Brain microvascular endothelial cell (primary cell): ENCODE measurements around the gene ALDH4A1.

Experiments used
- DNase-seq: peaks from one replicate; pipeline ENCODE4 v3.0.0-alpha.2; 2020
- H3K27ac ChIP-seq: fragments of 250-450 bp; sonication (Bioruptor Pico); 2 replicates; pipeline ENCODE4 v1.5.1; 2020; ENCODE audit warnings: mild to moderate bottlenecking, moderate library complexity
- H3K27me3 ChIP-seq: fragments of 250-450 bp; sonication (Bioruptor Pico); replicated peaks from 2 replicates; pipeline ENCODE4 v1.5.1; 2020; ENCODE audit warnings: mild to moderate bottlenecking
- H3K36me3 ChIP-seq: fragments of 250-450 bp; sonication (Bioruptor Pico); replicated peaks from 2 replicates; pipeline ENCODE4 v1.5.1; 2020; ENCODE audit warnings: mild to moderate bottlenecking
- H3K4me3 ChIP-seq: 2 replicates; pipeline ENCODE4 v1.5.1; 2011; ENCODE audit warnings: low read depth, mild to moderate bottlenecking, control low read depth, low read length, moderate library complexity
- in situ Hi-C: cut with HindIII; loops from 2 replicates; pipeline ENCODE4 v1.10.0; 2017; ENCODE audit warnings: low sequenced_read_pairs, low pct_ligation_motif_present
- TF ChIP-seq, protein P1 (sequence below): IDR thresholded peaks from 2 replicates; pipeline ENCODE4 v1.5.1; 2011; ENCODE audit warnings: low read depth, mild to moderate bottlenecking, moderate library complexity, low read length, control low read depth, inconsistent platforms; ENCODE audit errors: missing control alignments

The ALDH4A1 gene

DNA sequence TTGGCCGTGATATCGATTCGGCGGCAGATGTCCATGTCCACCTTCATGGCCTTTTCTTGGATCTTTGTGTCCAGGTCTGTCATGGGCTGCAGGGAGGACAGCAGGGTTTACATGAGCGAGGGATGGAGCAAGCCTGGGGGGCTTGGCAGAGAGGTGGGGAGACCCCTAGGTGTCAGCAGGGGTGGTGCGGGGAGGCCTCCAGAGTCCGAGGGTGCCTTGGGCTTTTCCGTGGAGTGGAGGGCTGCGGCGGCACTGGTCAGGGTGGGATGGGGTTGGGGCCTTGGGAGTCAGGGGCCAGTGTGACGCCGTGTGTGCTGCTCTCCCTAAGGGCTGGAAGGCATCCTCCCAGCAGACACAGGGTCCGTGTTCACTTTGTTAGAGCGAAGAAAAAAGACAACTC is 16.1 kb upstream of the ALDH4A1 start:
- peaks cover 7% of the 10 kb centered on the region for H3K36me3 ChIP-seq
- H3K4me3 ChIP-seq = no peak overlapping the region
- H3K27ac ChIP-seq = no peak overlapping the region
- TF ChIP-seq, protein P1, sequence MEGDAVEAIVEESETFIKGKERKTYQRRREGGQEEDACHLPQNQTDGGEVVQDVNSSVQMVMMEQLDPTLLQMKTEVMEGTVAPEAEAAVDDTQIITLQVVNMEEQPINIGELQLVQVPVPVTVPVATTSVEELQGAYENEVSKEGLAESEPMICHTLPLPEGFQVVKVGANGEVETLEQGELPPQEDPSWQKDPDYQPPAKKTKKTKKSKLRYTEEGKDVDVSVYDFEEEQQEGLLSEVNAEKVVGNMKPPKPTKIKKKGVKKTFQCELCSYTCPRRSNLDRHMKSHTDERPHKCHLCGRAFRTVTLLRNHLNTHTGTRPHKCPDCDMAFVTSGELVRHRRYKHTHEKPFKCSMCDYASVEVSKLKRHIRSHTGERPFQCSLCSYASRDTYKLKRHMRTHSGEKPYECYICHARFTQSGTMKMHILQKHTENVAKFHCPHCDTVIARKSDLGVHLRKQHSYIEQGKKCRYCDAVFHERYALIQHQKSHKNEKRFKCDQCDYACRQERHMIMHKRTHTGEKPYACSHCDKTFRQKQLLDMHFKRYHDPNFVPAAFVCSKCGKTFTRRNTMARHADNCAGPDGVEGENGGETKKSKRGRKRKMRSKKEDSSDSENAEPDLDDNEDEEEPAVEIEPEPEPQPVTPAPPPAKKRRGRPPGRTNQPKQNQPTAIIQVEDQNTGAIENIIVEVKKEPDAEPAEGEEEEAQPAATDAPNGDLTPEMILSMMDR = no peak
- no peak for DNase-seq
- in situ Hi-C loops = no loop called here
- H3K27me3 ChIP-seq = no peaks in the 10 kb centered on the region

DNA sequence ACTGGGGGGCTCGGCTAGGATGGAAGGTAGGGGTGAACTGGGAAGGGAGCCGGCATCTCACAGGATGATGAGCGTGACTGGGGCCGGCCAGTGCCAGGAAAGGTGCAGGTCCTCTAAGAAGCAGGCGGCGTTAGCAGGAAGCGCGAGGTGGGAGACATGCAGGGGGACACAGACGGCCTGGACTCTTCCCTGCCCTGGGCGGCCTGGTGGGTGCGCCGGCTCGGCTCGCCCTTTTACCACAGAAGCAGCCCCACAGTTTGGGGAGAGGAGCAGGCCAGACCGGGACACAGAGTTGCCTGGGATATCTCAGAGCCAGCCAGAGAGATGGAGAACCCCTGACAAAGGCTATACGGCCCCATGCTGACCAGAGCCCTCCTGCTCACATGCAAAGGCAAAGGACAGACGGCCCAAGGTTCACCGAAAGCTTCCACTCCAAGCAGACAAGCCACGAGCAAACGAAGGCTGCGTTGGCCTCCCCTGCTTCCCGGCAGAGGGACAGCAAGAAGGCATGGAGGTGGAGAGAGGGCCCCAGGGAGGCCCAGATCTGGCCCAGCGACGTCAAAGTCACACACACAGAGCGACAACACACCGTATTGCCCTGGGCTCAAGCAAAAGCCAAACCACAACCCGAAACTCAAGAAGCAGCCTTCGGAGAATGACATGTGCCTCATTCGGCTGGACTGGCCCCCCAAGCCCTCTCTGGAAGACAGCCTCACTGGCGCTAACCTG is 14.9 kb upstream of the ALDH4A1 start:
- no peak overlapping the region for H3K27ac ChIP-seq
- H3K36me3 ChIP-seq = peaks cover 11% of the 10 kb centered on the region
- H3K27me3 ChIP-seq = no peaks in the 10 kb centered on the region
- H3K4me3 ChIP-seq = no peak overlapping the region
- TF ChIP-seq, protein P1 = no peak
- no peak for DNase-seq
- in situ Hi-C loops = no loop called here

DNA sequence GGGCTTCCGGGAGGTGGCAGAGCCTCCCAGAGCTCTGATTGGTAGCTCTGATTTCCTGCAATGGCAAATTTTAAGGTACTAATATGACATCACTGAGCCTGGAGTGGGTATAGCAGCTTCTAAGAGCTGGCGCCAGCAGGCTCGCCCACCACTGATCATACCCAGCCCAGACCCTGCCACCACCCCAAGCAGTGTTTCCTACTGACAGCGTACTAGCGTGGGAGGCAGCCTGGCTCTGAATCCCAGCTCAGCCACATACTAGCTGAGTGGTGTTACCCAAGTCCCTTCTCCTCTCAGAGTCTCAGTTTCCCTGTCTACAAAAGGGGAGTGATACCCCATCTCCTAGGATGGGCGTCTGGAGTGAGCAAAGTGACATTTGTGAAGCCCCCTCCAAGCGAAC is 13.0 kb upstream of the ALDH4A1 start:
- no peaks in the 10 kb centered on the region for H3K27me3 ChIP-seq

DNA sequence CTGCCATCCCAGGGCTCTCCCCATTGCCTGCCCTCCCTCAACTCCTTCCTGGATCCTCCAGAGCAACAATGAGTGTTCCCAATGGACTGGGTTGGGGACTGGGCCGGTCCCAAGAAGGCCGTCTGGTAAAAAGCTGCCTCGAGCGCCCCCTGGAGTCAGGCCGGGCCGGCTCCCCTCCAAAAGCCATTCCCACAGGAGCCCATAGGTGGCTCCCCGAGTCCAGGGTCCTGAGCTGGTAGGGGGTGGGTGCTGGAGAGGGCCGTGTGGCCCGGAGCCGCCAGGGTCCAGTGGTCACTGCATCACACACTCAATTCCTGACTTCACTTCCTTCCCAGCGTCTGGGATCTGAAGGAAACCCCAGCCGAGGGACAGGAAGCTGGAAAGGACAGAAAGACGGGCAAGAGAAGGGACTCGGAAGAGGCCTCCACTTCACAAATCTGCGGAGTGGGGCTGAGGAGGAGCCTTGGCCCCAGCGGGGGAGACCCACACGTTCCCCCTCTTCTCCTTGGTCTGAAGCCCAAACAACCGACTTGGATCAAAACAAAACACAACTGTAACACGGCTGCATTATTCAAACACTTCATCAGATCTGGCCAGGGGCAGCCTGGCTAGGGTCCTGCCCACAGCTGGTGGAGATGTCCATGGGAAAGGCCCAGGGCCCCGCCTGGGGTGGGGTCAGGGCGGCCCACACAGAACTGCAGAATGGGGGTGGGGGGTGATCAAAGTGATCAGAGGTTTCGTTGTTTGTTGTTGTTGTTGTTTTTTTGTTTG is 10.9 kb upstream of the ALDH4A1 start:
- in situ Hi-C loops = no loop called here
- Histone ChIP-seq H3K36me3 (peaks cover 33% of the 10 kb centered on the region), H3K27ac (peak overlapping the region; percentile 14), H3K4me3 (peak overlapping the region; percentile 9), H3K27me3 (no peaks in the 10 kb centered on the region)
- TF ChIP-seq, protein P1 = peak; percentile 100
- DNase-seq = peak; percentile 85

More for the DNA sequence above, 13.0 kb upstream of the ALDH4A1 start:
- Histone ChIP-seq H3K36me3 (peaks cover 23% of the 10 kb centered on the region), H3K27ac (no peak overlapping the region), H3K4me3 (no peak overlapping the region)
- TF ChIP-seq, protein P1 = no peak
- in situ Hi-C loops = no loop called here
- DNase-seq = no peak

DNA sequence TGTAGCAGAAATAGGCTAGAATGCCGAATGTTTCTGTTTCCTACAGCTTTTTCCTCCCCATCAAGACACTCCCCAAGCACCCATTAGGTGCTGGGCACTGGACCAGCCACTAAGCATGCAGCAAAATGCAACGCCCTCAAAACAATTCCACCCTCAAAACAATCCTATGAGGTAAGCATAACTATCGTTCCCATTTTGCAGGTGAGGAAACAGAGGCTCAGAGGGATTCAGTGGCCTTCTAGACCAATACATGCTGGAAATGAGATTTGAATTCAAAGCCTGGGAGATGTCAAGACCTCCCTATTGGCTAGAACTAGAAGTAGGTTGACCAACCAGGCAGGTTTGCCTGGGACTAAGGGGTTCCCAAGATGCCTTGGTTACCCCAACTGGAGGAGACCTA is 10.2 kb upstream of the ALDH4A1 start:
- no peaks in the 10 kb centered on the region for H3K27me3 ChIP-seq
- in situ Hi-C loops = no loop called here
- peaks cover 38% of the 10 kb centered on the region for H3K36me3 ChIP-seq
- no peak overlapping the region for H3K4me3 ChIP-seq
- DNase-seq = no peak
- TF ChIP-seq, protein P1 = no peak
- no peak overlapping the region for H3K27ac ChIP-seq
